Uterus (tissue), 2 donors: ENCODE results near the gene PRELID3B.

Source experiments
- CTCF ChIP-seq, 4 experiments: fragments of 200-600 bp in 2 of 4; fragments of 450-650 bp in 2 of 4; sonication (generic) in 2 of 4; IDR thresholded peaks; one replicate each; pipeline ENCODE4 v1.5.1; 2016 to 2019; ENCODE audit warnings: antibody characterized with exemption in 4 of 4, mild to moderate bottlenecking in 2 of 4, moderate library complexity in 1 of 4
- POLR2A ChIP-seq, 2 donors: fragments of 450-650 bp; IDR thresholded peaks; one replicate each; pipeline ENCODE4 v1.6.1; 2016; ENCODE audit warnings: antibody characterized with exemption in 2 of 2, mild to moderate bottlenecking in 1 of 2, moderate library complexity in 1 of 2

DNA sequence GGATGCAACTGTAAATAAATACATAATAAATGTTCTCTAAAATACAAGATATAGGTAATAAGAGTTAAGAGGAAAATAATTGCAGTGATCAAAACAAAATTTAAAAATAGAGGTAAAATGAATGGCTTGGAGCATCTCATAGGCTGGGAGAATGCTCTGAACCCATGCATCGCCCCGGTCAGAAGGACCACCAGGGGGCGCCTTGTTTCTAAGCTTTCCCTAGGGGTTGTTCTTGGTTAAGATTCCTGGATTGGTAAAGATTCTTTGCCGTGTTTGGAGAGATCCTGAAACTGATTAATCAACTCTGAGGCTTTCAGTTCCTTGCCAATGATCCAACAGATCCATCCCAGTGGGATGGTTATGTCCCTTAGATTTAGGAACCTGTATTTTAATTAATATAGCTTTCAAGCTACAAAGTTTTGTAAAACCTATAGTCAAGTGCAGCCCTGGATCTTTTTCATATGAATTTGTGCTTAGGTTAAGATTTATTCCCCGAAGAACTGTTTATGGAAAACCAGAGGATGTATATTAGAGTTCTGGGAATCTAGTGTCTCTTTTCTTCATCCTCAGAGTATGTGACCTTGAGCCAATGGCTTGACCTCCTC, 45.3 kb upstream of the PRELID3B start:
- TF ChIP-seq CTCF (IDR thresholded peaks at IDR 0.05) (peak; percentile 69 to 74 (median 72)), POLR2A (IDR thresholded peaks at IDR 0.05) (no peak)
